H9 (cell line): ENCODE results near the gene IGFBP3. TPM values are rescaled to one million over a fixed set of nuclear protein-coding genes. Genes with fewer than 3 reads are reported as not detected.

Experiments used
- DNase-seq: peaks from one replicate; pipeline ENCODE4 v3.0.0-alpha.2; 2017
- H2AFZ ChIP-seq: one replicate; pipeline ENCODE4 v1.6.1; 2013; ENCODE audit warnings: mild to moderate bottlenecking, low read length, control low read depth, moderate library complexity
- H2AK5ac ChIP-seq: 2 replicates; pipeline ENCODE4 v1.6.1; 2013; ENCODE audit warnings: low read length, control low read depth, mixed read lengths; ENCODE audit not compliant: insufficient read length
- H2BK120ac ChIP-seq: one replicate; pipeline ENCODE4 v1.6.1; 2013; ENCODE audit warnings: low read depth, mild to moderate bottlenecking, low read length, control low read depth, inconsistent platforms; ENCODE audit not compliant: poor library complexity, severe bottlenecking
- H2BK12ac ChIP-seq: 2 replicates; pipeline ENCODE4 v1.6.1; 2013; ENCODE audit warnings: low read length, control low read depth, mixed read lengths, low read depth; ENCODE audit not compliant: insufficient read length
- H2BK15ac ChIP-seq: 2 replicates; pipeline ENCODE4 v1.6.1; 2013; ENCODE audit warnings: low read depth, low read length, control low read depth
- H2BK20ac ChIP-seq: one replicate; pipeline ENCODE4 v1.6.1; 2013; ENCODE audit warnings: low read depth, mild to moderate bottlenecking, low read length, control low read depth, inconsistent platforms; ENCODE audit not compliant: poor library complexity, severe bottlenecking
- H2BK5ac ChIP-seq: 2 replicates; pipeline ENCODE4 v1.6.1; 2013; ENCODE audit warnings: low read length, control low read depth, mixed read lengths; ENCODE audit not compliant: insufficient read length
- H3K14ac ChIP-seq: 2 replicates; pipeline ENCODE4 v1.6.1; 2013; ENCODE audit warnings: low read length, control low read depth; ENCODE audit not compliant: insufficient read depth
- H3K18ac ChIP-seq: 2 replicates; pipeline ENCODE4 v1.6.1; 2013; ENCODE audit warnings: low read depth, mild to moderate bottlenecking, mixed read lengths, low read length, control low read depth; ENCODE audit not compliant: insufficient read length
- H3K23ac ChIP-seq: 2 replicates; pipeline ENCODE4 v1.6.1; 2013; ENCODE audit warnings: low read length, control low read depth, mixed read lengths, low read depth; ENCODE audit not compliant: insufficient read length
- H3K23me2 ChIP-seq: 2 replicates; pipeline ENCODE4 v1.6.1; 2013; ENCODE audit warnings: low read depth, mild to moderate bottlenecking, mixed read lengths, low read length, control low read depth; ENCODE audit not compliant: insufficient read length, poor library complexity, severe bottlenecking
- H3K27ac ChIP-seq: 2 replicates; pipeline ENCODE4 v1.5.1; 2013; ENCODE audit warnings: low read length, control low read depth, mixed read lengths, low read depth; ENCODE audit not compliant: insufficient read length
- H3K27me3 ChIP-seq: 2 replicates; pipeline ENCODE4 v1.6.1; 2013; ENCODE audit warnings: low read length, control low read depth, inconsistent platforms; ENCODE audit not compliant: insufficient read depth
- H3K4ac ChIP-seq: 2 replicates; pipeline ENCODE4 v1.6.1; 2013; ENCODE audit warnings: low read depth, mild to moderate bottlenecking, control low read depth, inconsistent platforms, low read length, moderate library complexity
- H3K4me1 ChIP-seq: 2 replicates; pipeline ENCODE4 v1.6.1; 2013; ENCODE audit warnings: low read length, control low read depth, inconsistent platforms; ENCODE audit not compliant: insufficient read depth
- H3K4me2 ChIP-seq: 2 replicates; pipeline ENCODE4 v1.6.1; 2013; ENCODE audit warnings: low read length, control low read depth, mixed read lengths; ENCODE audit not compliant: insufficient read length, insufficient read depth
- H3K56ac ChIP-seq: 2 replicates; pipeline ENCODE4 v1.6.1; 2013; ENCODE audit warnings: low read depth, mild to moderate bottlenecking, mixed read lengths, low read length, control low read depth; ENCODE audit not compliant: insufficient read length
- H3K79me1 ChIP-seq: 2 replicates; pipeline ENCODE4 v1.6.1; 2013; ENCODE audit warnings: low read depth, mild to moderate bottlenecking, moderate library complexity, low read length, control low read depth, inconsistent platforms; ENCODE audit not compliant: insufficient read depth, poor library complexity, severe bottlenecking
- H3K79me2 ChIP-seq: 2 replicates; pipeline ENCODE4 v1.6.1; 2013; ENCODE audit warnings: low read length, control low read depth, inconsistent platforms; ENCODE audit not compliant: insufficient read depth
- H3K9ac ChIP-seq: 2 replicates; pipeline ENCODE4 v1.6.1; 2013; ENCODE audit warnings: low read length, control low read depth, mixed read lengths; ENCODE audit not compliant: insufficient read length; ENCODE audit errors: extremely low read depth
- H3K9me3 ChIP-seq: one replicate; pipeline ENCODE4 v1.6.1; 2013; ENCODE audit warnings: low read depth, low read length, inconsistent platforms; ENCODE audit not compliant: control insufficient read depth
- H3T11ph ChIP-seq: one replicate; pipeline ENCODE4 v1.6.1; 2013; ENCODE audit warnings: mild to moderate bottlenecking, low read length, control low read depth, inconsistent platforms
- H4K20me1 ChIP-seq: one replicate; pipeline ENCODE4 v1.6.1; 2013; ENCODE audit not compliant: control insufficient read depth, insufficient read length, insufficient read depth
- H4K5ac ChIP-seq: 2 replicates; pipeline ENCODE4 v1.6.1; 2013; ENCODE audit warnings: low read depth, mild to moderate bottlenecking, mixed read lengths, low read length, control low read depth; ENCODE audit not compliant: insufficient read length
- H4K8ac ChIP-seq: replicated peaks from 2 replicates; pipeline ENCODE4 v1.6.1; 2013; ENCODE audit warnings: low read length, control low read depth, mixed read lengths, low read depth; ENCODE audit not compliant: insufficient read length
- H4K91ac ChIP-seq: 2 replicates; pipeline ENCODE4 v1.6.1; 2013; ENCODE audit warnings: low read depth, mild to moderate bottlenecking, moderate library complexity, mixed read lengths, low read length, control low read depth; ENCODE audit not compliant: insufficient read length
- H3K27ac Mint-ChIP-seq, 3 experiments: 2 replicates in 2 of 3; 3 replicates in 1 of 3; pipeline ENCODE4 v1.8.0; 2020 to 2021; ENCODE audit warnings: mixed read lengths in 3 of 3, mild to moderate bottlenecking in 1 of 3, moderate library complexity in 1 of 3
- H3K27me3 Mint-ChIP-seq: 2 replicates; pipeline ENCODE4 v1.8.0; 2021; ENCODE audit warnings: low read depth, mild to moderate bottlenecking, moderate library complexity, mixed read lengths
- H3K36me3 Mint-ChIP-seq, 3 experiments: 2 replicates in 2 of 3; 3 replicates in 1 of 3; pipeline ENCODE4 v1.8.0; 2020 to 2021; ENCODE audit warnings: low read depth in 3 of 3, mixed read lengths in 3 of 3; ENCODE audit not compliant: insufficient read depth in 1 of 3
- H3K4me1 Mint-ChIP-seq, 2 experiments: 2 replicates each; pipeline ENCODE4 v1.8.0; 2020; ENCODE audit warnings: mixed read lengths in 2 of 2
- H3K4me3 Mint-ChIP-seq, 2 experiments: 2 replicates in 1 of 2; 3 replicates in 1 of 2; pipeline ENCODE4 v1.8.0; 2020 to 2021; ENCODE audit warnings: mild to moderate bottlenecking in 2 of 2, mixed read lengths in 2 of 2, moderate library complexity in 1 of 2
- H3K9me3 Mint-ChIP-seq, 2 experiments: 2 replicates in 1 of 2; 3 replicates in 1 of 2; pipeline ENCODE4 v1.8.0; 2020; ENCODE audit warnings: mild to moderate bottlenecking in 2 of 2, mixed read lengths in 2 of 2, moderate library complexity in 1 of 2
- CTCF ChIP-seq: fragments of 200-600 bp; sonication (generic); conservative IDR thresholded peaks from 3 replicates; pipeline ENCODE4 v1.8.0; 2021; ENCODE audit warnings: antibody characterized with exemption, mild to moderate bottlenecking
- WGBS: extraction: QIAGEN DNeasy Blood & Tissue Kit; methylation state at CpG from one replicate; pipeline ENCODE4 v1.1.7; 2013; ENCODE audit warnings: missing lambda C conversion rate, low lambda C conversion rate, mixed read lengths; ENCODE audit not compliant: insufficient read length; ENCODE audit errors: extremely low coverage; 5-methylcytosine and 5-hydroxymethylcytosine counted together
- total RNA-seq: library from RNA; stranded (reverse); gene quantifications from 2 replicates; pipeline ENCODE4 v1.2.1, GENCODE V29; 2021

Gene IGFBP3
- total RNA-seq, 1 experiment from 2014 or later, result 10.0 TPM

GRCh38 chr7:45938626-45939302, 17.7 kb upstream of the IGFBP3 start:
- H2BK120ac ChIP-seq, result no peak overlapping the region
- Mint-ChIP-seq H3K27me3 (peaks cover 5% of the 10 kb centered on the region), H3K9me3 (peaks cover 0 to 9% of the 10 kb centered on the region in 2 experiments; a peak in 3 of 5 replicates), H3K4me3 (no peak overlapping the region; a peak in 1 of 5 replicates), H3K27ac (no peak overlapping the region), H3K4me1 (no peaks in the 10 kb centered on the region), H3K36me3 (peaks cover 2 to 5% (median 4%) of the 10 kb centered on the region in 3 experiments; a peak in 5 of 7 replicates)
- H3K79me1 ChIP-seq, result no peaks in the 10 kb centered on the region
- H4K5ac ChIP-seq, result no peak overlapping the region
- H4K20me1 ChIP-seq, result no peaks in the 10 kb centered on the region
- H2BK15ac ChIP-seq, result no peak overlapping the region
- H3K56ac ChIP-seq, result no peak overlapping the region
- no peaks in the 10 kb centered on the region for H3K4me1 ChIP-seq
- H3K27me3 ChIP-seq, result no peaks in the 10 kb centered on the region
- WGBS, result no CpG with 5 or more reads among the region's 22 CpGs
- no peak overlapping the region for H2AK5ac ChIP-seq
- no peaks in the 10 kb centered on the region for H3K79me2 ChIP-seq
- no peaks in the 10 kb centered on the region for H3K9me3 ChIP-seq
- no peaks in the 10 kb centered on the region for H3K23me2 ChIP-seq
- no peak overlapping the region for H2BK5ac ChIP-seq
- H3K14ac ChIP-seq, result no peak overlapping the region
- H4K8ac ChIP-seq, result no peak overlapping the region
- H4K91ac ChIP-seq, result no peak overlapping the region
- DNase-seq, result peak; percentile 74
- no peak overlapping the region for H2BK20ac ChIP-seq
- H3K4me2 ChIP-seq, result no peak overlapping the region
- H2AFZ ChIP-seq, result no peak overlapping the region
- no peak overlapping the region for H3K18ac ChIP-seq
- H3K27ac ChIP-seq, result no peak overlapping the region
- no peak overlapping the region for H3K9ac ChIP-seq
- H3K23ac ChIP-seq, result no peak overlapping the region
- H3K4ac ChIP-seq, result no peak overlapping the region
- H3T11ph ChIP-seq, result no peak overlapping the region
- H2BK12ac ChIP-seq, result no peak overlapping the region
- TF ChIP-seq CTCF, result peak; percentile 75
